CD4-positive, alpha-beta T cell treated with Interleukin-10 for 1 hour (primary cell): ENCODE data around the gene GATAD2B.
A peak's percentile ranks its signal among the peaks of the same experiment; 100 is the strongest.

Source experiments
- DNase-seq: peaks from one replicate; pipeline ENCODE4 v3.0.0-alpha.2; 2020

Gene GATAD2B

GRCh38 chr1:153831026-153831425, 91.7 kb downstream of the GATAD2B start:
- no peak for DNase-seq

DNA sequence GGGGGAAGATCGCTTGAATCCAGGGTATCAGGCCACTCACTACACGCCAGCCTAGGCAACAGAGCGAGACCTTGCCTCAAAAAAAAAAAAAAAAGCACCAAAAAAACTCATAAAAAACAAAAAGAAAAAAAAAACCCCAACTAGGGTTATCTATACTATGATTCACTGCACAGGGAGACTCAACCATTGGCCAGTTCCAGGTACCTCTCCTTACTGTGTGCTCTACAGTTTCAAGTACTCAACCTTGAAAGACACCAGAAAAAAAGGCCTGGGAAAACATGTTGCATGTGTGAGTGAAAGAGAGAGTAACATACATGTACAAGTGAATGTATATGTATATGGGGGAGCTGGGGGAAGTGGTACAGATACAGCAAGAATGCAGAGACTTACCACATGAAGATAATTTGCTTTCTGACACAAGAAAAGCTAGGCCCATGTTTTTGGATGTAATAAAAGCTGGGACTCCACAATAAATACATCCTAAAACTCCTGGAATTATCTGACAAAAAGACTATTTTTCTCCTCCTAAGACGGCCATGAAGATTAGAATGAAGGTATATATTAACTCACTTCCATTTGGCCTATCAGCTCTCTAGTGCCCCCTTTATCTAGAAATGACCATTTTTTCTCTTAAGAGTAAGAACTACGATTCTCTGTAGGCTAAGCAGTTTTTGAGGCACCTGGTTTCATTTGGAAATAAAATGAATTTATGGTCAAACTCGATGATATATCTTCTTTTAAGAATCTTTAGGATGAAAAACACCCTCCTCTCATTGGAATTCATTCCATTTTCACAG, 95.4 kb downstream of the GATAD2B start:
- no peak for DNase-seq

GRCh38 chr1:153818876-153819275, 103.9 kb downstream of the GATAD2B start:
- DNase-seq = no peak

DNA sequence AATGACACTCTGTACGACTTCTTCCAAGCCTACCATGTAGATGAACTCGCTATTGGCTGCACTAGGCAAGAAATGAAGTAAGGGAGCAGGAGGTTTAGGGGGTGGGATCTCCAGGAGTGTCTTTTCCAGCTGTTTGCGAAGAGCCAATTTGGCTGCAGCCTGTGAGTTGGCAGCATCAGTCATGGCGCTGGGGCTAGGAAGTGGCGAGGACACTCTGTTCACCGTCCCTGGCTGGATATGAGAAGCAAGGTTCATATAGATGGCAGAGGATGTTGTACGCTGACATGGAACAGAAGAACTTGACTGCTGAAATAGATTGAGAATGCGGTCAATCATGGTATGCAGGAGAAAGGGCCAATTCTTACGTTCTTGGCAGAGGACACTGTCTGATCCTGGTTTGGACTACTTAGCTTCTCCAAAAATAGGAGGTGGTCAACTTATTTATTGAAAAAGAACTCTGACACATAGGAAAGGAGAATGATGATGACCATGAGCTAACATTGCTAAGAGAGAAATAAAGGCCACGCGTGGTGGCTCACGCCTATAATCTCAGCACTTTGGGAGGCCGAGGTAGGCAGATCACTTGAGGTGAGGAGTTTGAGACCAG, 106.4 kb downstream of the GATAD2B start:
- DNase-seq = no peak

- no peak for DNase-seq
Measured at GRCh38 chr1:153805886-153806719, 116.7 kb downstream of the GATAD2B start.

GRCh38 chr1:153805042-153805745, 117.6 kb downstream of the GATAD2B start:
- DNase-seq = peak; percentile 86

- no peak for DNase-seq
Measured at GRCh38 chr1:153804112-153804511, 118.7 kb downstream of the GATAD2B start.

DNA sequence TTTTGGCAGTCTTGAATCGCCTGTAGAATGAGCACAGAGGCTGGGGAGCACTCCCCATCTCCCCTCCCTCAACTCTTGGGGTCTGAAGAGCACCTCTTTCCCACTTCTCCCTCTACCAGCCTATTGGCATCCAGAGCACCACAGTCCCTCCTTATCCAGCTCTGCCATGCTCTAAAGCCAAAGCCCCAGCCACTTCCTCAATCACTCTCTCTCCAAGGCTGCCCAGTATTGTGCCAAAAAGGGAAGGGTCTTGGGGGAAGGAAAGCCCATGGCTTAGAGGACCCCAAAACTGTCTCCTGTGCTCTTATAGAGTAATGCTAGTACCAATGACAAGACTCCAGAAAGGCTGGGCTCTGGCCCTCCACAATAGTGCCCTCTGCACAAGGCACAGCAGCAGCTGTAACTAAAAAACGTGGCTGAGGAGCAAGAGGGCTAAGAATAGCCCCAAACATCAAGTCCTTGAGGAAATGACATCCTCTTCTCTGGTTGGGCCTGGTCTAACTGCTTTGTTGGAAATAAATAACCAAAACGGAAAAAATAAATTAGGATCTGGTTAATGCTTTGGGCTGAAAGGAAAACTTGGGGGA, 119.2 kb downstream of the GATAD2B start:
- no peak for DNase-seq

GRCh38 chr1:153801786-153802697, 120.7 kb downstream of the GATAD2B start:
- DNase-seq = no peak

DNA sequence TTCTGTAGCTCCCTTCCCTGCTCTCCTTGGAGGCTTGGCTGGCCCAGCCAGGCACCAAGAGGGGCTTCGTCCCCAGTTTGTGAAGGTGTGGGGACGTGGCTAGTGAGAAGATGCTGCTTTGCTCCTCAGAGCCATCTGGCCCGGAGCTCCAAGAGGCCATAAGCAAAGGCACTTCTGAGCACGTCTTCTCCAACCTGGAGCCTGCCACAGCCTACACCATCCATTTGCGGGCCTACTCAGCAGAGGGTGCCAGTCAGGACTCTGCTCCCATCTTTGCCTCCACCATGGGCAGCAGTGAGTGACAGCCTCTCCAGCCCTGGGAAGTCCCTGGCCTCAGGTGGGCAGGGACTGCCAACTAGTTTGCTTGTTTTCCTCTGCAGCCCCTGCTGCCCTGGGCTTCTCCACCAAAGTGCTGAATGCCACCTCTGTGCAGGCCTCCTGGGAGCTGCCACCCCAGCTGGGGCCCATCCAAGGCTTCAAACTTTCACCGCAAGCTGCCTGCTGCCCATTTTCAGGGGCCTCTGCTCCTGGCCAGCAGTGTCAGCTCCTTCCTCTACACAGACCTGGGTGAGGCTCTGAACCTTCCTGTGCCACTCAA, 121.6 kb downstream of the GATAD2B start:
- no peak for DNase-seq

GRCh38 chr1:153800516-153800915, 122.3 kb downstream of the GATAD2B start:
- DNase-seq = no peak

- DNase-seq = no peak
Measured at GRCh38 chr1:153799566-153800465, 123.0 kb downstream of the GATAD2B start.

GRCh38 chr1:153799016-153799415, 123.8 kb downstream of the GATAD2B start:
- DNase-seq = no peak

DNA sequence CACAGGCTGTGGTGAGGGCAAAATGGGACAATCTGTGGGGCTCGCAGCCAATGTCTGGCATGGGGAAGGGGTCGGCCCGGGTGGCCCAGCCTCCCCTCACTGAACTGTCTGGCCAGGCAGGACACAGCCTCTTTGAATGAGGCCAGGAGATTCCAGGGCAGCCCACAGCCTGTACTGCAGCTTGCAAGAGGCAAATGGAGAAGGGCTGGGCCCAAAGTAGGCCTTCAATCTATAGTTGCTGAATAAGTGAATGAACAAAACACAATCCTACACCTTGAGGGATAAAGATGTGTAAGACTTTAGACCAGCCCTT, 124.3 kb downstream of the GATAD2B start:
- DNase-seq = no peak

GRCh38 chr1:153796786-153797659, 125.7 kb downstream of the GATAD2B start:
- peak; percentile 88 for DNase-seq

- peak; percentile 24 for DNase-seq
Measured at GRCh38 chr1:153795934-153796785, 126.6 kb downstream of the GATAD2B start.

GRCh38 chr1:153795330-153795837, 127.4 kb downstream of the GATAD2B start:
- no peak for DNase-seq
